Motor neuron (in vitro differentiated cells): ENCODE measurements around the gene CENPF. TPM values are rescaled to one million over a fixed set of nuclear protein-coding genes. Genes with fewer than 3 reads are reported as not detected.
A peak's percentile ranks its signal among the peaks of the same experiment; 100 is the strongest.

Experiments used
- ATAC-seq, 8 experiments: fragments of 200-7000 bp; cut with Tn5 transposase; replicated peaks in 6 of 8; 2 replicates each; pipeline ENCODE4 v1.8.0; 2021; ENCODE audit warnings: mild to moderate bottlenecking in 8 of 8, moderate library complexity in 8 of 8
- H3K27ac ChIP-seq, 2 donors: fragments of 250-450 bp; sonication (Bioruptor Pico); 2 replicates each; pipeline ENCODE4 v1.9.0; 2021; ENCODE audit warnings: antibody characterized with exemption in 2 of 2, mild to moderate bottlenecking in 2 of 2, moderate library complexity in 1 of 2
- H3K4me1 ChIP-seq, 2 donors: fragments of 250-450 bp; sonication (Bioruptor Pico); replicated peaks in 1 of 2; 2 replicates each; pipeline ENCODE4 v1.6.1; 2021; ENCODE audit warnings: antibody characterized with exemption in 2 of 2, mild to moderate bottlenecking in 2 of 2, moderate library complexity in 1 of 2
- H3K4me3 ChIP-seq, 5 donors: fragments of 250-450 bp; sonication (Bioruptor Pico); 2 replicates each; pipeline ENCODE4 v1.9.0; 2021; ENCODE audit warnings: antibody characterized with exemption in 5 of 5, mild to moderate bottlenecking in 5 of 5, moderate library complexity in 4 of 5
- WGBS, 10 experiments: fragments of 450-650 bp; shearing (Covaris generic); methylation state at CpG; one replicate each; pipeline ENCODE4 v1.0.0; 2022; 5-methylcytosine and 5-hydroxymethylcytosine counted together
- in situ Hi-C, 9 experiments: fragments of 400-800 bp; cut with MboI; loops; one replicate each; pipeline ENCODE4 v1.15.0; 2021; ENCODE audit warnings: low sequenced_read_pairs in 9 of 9, low pct_unique_long_range_greater_than_20kb in 2 of 9; ENCODE audit not compliant: unreplicated experiment in 9 of 9
- total RNA-seq, 8 experiments: library from RNA; unstranded; fragments of 300-600 nt; gene quantifications; 2 replicates each; pipeline versions ENCODE4 v1.2.3 to v1.2.4, GENCODE V29; 2022

Gene CENPF, protein sequence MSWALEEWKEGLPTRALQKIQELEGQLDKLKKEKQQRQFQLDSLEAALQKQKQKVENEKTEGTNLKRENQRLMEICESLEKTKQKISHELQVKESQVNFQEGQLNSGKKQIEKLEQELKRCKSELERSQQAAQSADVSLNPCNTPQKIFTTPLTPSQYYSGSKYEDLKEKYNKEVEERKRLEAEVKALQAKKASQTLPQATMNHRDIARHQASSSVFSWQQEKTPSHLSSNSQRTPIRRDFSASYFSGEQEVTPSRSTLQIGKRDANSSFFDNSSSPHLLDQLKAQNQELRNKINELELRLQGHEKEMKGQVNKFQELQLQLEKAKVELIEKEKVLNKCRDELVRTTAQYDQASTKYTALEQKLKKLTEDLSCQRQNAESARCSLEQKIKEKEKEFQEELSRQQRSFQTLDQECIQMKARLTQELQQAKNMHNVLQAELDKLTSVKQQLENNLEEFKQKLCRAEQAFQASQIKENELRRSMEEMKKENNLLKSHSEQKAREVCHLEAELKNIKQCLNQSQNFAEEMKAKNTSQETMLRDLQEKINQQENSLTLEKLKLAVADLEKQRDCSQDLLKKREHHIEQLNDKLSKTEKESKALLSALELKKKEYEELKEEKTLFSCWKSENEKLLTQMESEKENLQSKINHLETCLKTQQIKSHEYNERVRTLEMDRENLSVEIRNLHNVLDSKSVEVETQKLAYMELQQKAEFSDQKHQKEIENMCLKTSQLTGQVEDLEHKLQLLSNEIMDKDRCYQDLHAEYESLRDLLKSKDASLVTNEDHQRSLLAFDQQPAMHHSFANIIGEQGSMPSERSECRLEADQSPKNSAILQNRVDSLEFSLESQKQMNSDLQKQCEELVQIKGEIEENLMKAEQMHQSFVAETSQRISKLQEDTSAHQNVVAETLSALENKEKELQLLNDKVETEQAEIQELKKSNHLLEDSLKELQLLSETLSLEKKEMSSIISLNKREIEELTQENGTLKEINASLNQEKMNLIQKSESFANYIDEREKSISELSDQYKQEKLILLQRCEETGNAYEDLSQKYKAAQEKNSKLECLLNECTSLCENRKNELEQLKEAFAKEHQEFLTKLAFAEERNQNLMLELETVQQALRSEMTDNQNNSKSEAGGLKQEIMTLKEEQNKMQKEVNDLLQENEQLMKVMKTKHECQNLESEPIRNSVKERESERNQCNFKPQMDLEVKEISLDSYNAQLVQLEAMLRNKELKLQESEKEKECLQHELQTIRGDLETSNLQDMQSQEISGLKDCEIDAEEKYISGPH (N-terminal part only)
- total RNA-seq = 100 to 1,000 TPM in 1 of 8 experiments, 10 to 100 TPM in 4, 1 to 10 TPM in 2, under 1 TPM in 1; 0.41 to 236 (median 12.1) TPM

DNA sequence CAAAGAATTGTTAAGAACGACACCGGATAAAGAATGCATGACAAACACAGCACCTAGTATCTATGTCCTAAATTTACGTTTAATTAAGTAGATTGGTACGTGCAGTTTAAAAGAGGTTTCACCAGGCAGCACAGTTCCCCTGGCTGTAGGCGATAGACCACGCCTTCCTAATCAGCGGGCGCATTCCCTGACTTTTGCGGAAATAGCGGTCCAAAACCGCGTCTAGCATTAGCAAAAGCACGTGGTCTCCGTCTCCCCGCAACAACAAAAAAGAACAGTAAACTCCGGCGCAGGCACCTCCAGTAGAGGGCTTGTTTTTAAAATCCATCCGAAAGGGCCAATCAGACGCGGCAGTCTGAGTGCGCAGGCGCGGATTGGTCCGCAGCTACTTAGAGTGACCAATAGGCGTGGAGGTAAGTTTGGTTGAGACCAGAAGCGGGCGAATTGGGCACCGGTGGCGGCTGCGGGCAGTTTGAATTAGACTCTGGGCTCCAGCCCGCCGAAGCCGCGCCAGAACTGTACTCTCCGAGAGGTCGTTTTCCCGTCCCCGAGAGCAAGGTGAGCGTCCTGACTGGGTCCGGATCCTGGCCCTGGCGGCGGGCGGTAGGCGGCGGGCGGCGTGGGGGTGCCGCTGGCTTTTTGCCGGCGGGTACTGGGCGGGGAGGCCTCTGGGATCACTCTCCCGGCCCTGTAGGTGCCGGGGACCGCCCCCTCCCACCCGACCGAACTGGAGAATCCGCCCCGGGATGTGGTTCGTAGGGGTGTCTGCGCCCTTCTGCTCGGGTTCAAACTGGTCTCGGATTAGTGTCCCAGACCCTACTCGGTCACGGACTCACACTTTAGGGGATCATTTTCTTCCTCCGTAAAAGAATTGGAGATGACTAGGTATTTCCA is at the start of gene CENPF:
CENPF (plus strand) TSS at position 432 of the 894 bp plus-strand sequence. CDS start 10,560 bp downstream, outside the sequence.
- 0 to 14% (median 2%) methylated on average over 2 to 42 of the region's 65 CpGs for whole genome bisulfite sequencing, 10 experiments
- H3K4me1 ChIP-seq = peaks cover 5 to 9% of the 10 kb centered on the region in 2 donors
- in situ Hi-C loops = no loop called here
- H3K4me3 ChIP-seq = peak within 1 kb of the TSS; percentile 55 to 86 (median 73)
- ATAC-seq = peak; percentile 96 to 99 (median 98)
- H3K27ac ChIP-seq = peak within 1 kb of the TSS in 1 of 2 donors; percentile 66

DNA sequence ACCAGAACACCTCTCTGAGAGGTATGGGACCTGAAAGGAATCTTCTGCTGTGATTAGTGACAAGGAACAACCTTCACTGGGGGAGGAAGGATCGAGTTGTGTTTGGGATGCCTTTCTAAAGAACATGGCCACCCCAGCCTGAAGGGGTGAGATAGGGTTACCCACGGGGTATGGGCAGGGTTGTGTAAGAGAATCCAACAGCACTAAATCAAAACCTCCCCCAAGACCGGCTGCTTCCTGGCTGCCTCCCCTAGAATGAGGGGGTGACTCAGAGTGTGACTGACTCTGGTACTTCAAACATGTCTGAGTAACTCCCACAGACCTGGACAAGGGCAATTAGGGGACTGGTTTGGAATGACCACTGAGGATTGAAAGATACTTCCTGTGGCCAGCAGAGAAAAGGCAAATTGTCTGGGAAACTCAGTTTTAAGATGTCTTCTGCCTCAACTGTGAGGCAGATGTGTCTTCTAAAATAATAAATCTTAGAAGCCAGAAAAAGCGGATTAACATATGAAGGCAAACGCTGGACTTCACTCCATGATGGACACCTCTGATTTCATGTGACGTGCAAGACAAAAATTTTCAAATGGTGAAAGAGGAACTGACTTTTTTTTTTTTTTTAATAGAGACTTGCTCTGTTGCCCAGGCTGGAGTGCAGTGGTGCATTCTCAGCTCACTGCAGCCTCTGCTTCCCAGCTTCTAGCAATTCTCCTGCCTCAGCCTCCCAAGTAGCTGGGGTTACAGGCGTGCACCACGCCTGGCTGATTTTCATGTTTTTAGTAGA is 44.9 kb upstream of the CENPF start:
- peak in 2 of 8 experiments; percentile 44 to 69 for ATAC-seq
- Histone ChIP-seq H3K27ac (no peak overlapping the region), H3K4me1 (no peaks in the 10 kb centered on the region), H3K4me3 (no peak overlapping the region)
- 24 to 100% (median 77%) methylated on average over 1 to 7 of the region's 8 CpGs for WGBS, 10 experiments
- in situ Hi-C loops = no loop called here

DNA sequence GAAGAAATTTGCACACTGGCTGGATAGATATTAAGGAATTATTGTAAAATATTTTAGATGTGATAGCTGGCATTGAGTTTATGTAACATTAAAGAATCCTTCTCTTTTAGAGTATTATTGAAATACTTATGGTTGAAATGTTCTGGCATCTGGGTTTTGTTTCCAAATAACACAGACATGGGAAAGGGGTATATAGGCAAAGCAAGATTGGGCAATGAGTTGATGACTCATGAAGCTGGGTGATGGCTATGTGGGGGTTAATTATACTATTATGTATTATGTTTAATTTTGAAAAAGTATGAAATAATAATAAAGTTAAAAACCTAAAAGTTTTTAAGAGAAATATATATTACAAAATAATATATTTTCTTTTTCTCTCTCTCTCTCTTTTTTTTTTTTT is 39.1 kb upstream of the CENPF start:
- H3K27ac ChIP-seq = no peak overlapping the region
- H3K4me3 ChIP-seq = no peak overlapping the region
- H3K4me1 ChIP-seq = no peaks in the 10 kb centered on the region
- ATAC-seq = no peak
- in situ Hi-C loops = no loop called here

DNA sequence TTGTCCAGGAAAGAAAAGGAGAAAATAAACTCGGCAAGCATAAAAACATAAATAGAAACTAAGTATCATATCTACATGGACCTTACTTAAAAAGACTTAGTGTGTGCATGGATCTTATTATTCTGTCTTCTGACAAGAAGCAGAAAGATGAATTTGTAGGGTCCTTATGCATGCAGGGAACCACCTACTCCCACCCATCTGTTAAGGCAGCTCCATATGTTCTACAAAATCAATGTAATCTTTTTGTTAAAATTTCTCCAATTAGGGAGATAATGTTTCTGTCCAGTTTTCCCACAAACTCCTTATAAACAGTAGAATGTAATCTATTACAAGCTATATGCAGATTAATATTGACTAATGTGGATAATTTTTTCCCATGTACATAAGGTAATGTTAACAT is 37.7 kb upstream of the CENPF start:
- WGBS, 10 experiments = 0 to 100% (median 63%) methylated on average over 1 of the region's 1 CpG
- in situ Hi-C loops = no loop called here
- Histone ChIP-seq H3K4me3 (no peak overlapping the region), H3K27ac (no peak overlapping the region), H3K4me1 (no peaks in the 10 kb centered on the region)
- no peak for ATAC-seq

DNA sequence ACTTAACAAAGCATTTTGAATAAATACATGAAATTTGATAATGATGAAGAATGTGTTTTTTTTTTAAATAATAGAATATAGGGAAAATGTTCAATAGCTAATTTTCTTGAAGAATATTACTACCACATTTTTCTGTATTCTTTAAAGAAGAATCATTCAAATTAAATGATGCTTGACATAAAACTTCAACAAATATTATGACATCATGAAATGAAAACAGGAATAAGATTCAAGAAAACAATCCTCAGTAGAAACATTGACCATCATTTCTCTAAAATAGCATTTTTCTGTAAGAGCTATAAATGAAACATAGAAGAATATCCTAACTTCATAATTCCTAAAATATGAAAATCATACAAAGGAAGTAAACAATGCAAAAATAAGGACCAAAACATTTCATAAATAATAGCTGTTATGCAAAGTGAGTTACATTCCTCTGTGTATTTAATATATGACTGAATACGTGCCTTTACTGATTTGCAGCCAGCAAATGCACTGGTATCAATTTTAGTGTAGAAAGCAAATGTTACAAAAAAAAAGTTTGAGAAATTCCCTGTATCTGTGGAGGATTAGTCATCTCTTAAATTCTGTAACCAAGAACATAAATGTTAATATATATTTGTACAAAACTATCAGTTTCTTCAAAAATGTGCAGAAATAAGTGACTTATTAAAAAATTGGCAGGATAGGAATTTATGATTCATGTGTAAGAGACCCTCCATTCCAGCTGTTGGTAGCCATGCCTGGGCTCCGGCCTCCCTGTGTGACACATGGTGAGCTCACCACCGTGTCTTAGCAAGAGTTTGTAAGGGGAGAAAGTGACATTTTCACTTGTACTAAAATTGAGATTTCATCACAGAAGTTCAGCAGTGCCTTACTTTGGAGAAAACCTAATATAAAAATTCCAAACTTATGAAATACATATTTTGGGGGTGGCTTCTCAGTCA is 36.6 kb upstream of the CENPF start:
- 23 to 90% (median 64%) methylated on average over 1 to 3 of the region's 3 CpGs; no CpG with 5 or more reads in 1 of the 10 experiments for WGBS, 10 experiments
- in situ Hi-C loops = no loop called here
- Histone ChIP-seq H3K27ac (no peak overlapping the region), H3K4me1 (no peaks in the 10 kb centered on the region), H3K4me3 (no peak overlapping the region)
- ATAC-seq = peak in 1 of 8 experiments; percentile 38

DNA sequence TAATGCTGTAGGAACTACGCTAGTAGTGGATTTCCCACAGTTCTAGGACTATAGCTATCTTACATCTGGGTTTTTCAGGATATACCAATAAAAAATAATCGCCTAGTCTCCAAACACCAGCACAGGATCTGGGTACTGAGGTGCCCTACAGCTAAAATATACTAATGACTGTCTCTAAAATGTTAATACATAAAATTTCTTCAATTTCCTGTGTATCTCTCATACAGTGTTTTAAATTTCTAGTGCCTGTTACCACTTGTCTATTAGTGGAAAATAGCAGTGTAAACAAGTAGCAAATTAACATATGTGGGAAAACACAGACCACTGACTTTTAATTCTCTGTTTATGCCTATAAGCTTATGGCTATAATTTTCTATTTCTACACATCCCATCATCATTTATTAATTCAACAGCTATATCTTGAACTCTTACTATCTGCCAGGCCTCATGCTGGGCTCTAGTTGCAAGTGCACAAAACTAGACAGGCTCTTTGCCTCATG is 35.5 kb upstream of the CENPF start:
- Histone ChIP-seq H3K27ac (no peak overlapping the region), H3K4me3 (no peak overlapping the region), H3K4me1 (no peaks in the 10 kb centered on the region)
- WGBS, 10 experiments = 67 to 100% (median 92%) methylated on average over 1 to 2 of the region's 2 CpGs
- in situ Hi-C loops = no loop called here
- no peak for ATAC-seq

DNA sequence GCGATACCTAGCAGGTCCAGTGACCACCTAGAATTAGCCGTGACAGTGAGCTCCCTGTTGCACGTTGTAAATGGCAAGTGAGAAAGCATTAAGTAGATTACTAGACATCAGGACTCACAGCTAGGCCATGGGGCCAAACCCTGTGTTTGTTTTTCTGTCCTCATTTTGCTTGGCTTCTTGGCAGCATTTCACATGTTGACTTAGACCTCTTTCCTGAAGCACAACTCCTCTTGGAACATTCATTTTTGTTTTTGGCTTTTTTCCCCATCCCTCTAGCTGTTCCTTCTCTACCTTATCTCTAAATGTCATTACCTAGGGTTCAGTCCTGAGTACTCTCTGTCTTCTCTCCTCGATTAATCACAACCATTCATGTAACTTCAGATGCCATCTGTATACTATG is 34.7 kb upstream of the CENPF start:
- in situ Hi-C loops = no loop called here
- H3K27ac ChIP-seq = no peak overlapping the region
- no peak for ATAC-seq
- WGBS, 10 experiments = 68 to 100% (median 86%) methylated on average over 1 to 4 of the region's 4 CpGs
- no peak overlapping the region for H3K4me3 ChIP-seq
- no peaks in the 10 kb centered on the region for H3K4me1 ChIP-seq

DNA sequence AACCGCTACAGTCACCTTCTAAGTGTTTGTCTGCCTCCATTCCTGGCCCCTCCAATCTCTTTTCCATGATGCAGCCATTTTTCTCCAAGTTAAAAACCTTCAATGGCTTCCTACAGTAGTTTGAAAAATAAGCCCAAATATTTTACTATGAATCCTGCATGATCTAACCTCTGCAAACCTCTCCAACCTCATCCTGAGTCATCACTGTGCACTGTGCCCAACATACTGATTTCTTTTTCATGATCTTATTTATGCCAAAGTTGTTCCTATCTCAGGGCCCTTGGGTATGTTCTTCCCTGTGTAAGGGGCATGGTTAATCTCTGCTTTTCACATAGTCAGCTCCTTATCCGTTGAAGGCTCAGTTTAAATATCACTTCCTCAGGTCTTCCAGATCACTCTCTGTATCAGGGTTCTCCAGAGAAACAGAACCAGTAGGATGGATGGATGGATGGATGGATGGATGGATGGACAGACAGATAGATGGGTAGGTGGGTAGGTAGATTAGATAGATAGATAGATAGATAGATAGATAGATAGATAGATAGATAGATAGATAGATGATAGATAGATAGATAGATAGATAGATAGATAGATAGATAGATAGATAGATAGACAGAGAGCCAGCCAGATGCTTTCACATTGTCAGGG is 33.5 kb upstream of the CENPF start:
- H3K4me1 ChIP-seq = no peaks in the 10 kb centered on the region
- ATAC-seq = no peak
- in situ Hi-C loops = no loop called here
- 0 to 100% (median 83%) methylated on average over 1 to 2 of the region's 2 CpGs; no CpG with 5 or more reads in 2 of the 10 experiments for WGBS, 10 experiments
- no peak overlapping the region for H3K27ac ChIP-seq
- H3K4me3 ChIP-seq = no peak overlapping the region

DNA sequence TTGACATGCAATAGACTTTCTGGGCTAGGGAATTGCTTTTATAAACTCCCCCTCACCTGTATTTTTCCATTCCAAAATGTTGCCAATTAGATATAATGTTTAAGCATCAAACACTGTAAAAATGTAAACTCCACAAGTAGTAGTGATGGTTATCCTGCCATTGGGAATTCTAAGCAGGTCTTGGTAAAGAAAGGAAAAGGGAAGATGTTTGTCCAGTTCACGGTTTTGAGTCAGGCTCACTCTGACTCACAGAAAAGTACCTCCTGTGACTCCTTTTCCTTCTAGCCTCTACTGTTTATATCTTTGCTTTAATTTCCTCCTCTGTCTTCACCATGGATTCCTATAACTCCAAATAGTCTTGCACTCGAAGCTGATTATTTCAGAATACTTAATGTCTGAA is 32.6 kb upstream of the CENPF start:
- no peak for ATAC-seq
- in situ Hi-C loops = no loop called here
- H3K27ac ChIP-seq = no peak overlapping the region
- 0 to 89% (median 33%) methylated on average over 1 to 2 of the region's 2 CpGs; no CpG with 5 or more reads in 1 of the 10 experiments for WGBS, 10 experiments
- no peaks in the 10 kb centered on the region for H3K4me1 ChIP-seq
- no peak overlapping the region for H3K4me3 ChIP-seq

DNA sequence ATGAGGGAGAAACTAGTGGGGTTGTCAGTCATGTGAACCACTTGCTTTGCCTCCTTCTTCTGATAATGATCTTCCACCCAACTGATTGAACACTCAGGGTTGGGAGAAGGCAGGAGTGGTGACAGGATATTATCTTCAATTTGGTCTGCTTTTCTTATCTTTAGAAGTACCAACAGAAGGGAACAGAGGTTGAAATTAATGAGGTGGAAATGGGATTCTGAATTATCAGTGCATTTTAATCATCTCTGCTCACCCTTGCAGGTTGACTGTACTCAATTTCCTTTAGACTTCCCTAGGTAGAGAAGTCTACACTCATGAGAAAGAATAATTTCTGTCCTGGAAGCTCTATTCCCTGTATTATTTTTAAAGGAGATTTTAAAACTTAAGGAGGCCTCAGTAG is 31.7 kb upstream of the CENPF start:
- Histone ChIP-seq H3K4me3 (no peak overlapping the region), H3K27ac (no peak overlapping the region), H3K4me1 (no peaks in the 10 kb centered on the region)
- in situ Hi-C loops = no loop called here
- ATAC-seq = no peak
